Testis (tissue), 3 donors: ENCODE data around the gene SCO2. TPM values are rescaled to one million over a fixed set of nuclear protein-coding genes. Genes with fewer than 3 reads are reported as not detected.

Experiments
- DNase-seq: peaks from one replicate; pipeline ENCODE4 v3.0.0-alpha.2; 2019
- H3K27ac ChIP-seq, 2 donors: fragments of 200-600 bp; sonication (generic); one replicate each; pipeline ENCODE4 v1.5.1; 2019
- H3K27me3 ChIP-seq: fragments of 200-600 bp; sonication (generic); one replicate; pipeline ENCODE4 v1.5.1; 2019
- H3K36me3 ChIP-seq: fragments of 200-600 bp; sonication (generic); one replicate; pipeline ENCODE4 v1.5.1; 2017; ENCODE audit warnings: low read depth; ENCODE audit errors: missing control alignments
- H3K4me1 ChIP-seq: fragments of 200-600 bp; sonication (generic); one replicate; pipeline ENCODE4 v1.5.1; 2019
- H3K4me3 ChIP-seq, 2 donors: fragments of 200-600 bp; sonication (generic); one replicate each; pipeline ENCODE4 v1.5.1; 2017 to 2019
- H3K9me3 ChIP-seq: fragments of 200-600 bp; sonication (generic); one replicate; pipeline ENCODE4 v1.5.1; 2017
- CTCF ChIP-seq, 3 experiments: fragments of 450-650 bp in 2 of 3; fragments of 200-600 bp in 1 of 3; sonication (generic) in 1 of 3; IDR thresholded peaks; one replicate each; pipeline ENCODE4 v1.5.1; 2016 to 2019; ENCODE audit warnings: antibody characterized with exemption in 3 of 3, mild to moderate bottlenecking in 2 of 3, moderate library complexity in 1 of 3
- POLR2A ChIP-seq: fragments of 450-650 bp; IDR thresholded peaks from one replicate; pipeline ENCODE4 v1.6.1; 2017; ENCODE audit warnings: antibody characterized with exemption, mild to moderate bottlenecking, moderate library complexity
- WGBS, 2 donors: methylation state at CpG; one replicate each; pipeline ENCODE4 v1.1.5; 2018; 5-methylcytosine and 5-hydroxymethylcytosine counted together
- intact Hi-C: fragments of 100-400 bp; cut with DNase I; formaldehyde crosslinking; loops from one replicate; pipeline ENCODE4 v1.15.1; 2023; ENCODE audit warnings: low total_unique reads
- polyA plus RNA-seq: library from polyadenylated mRNA; stranded (reverse); fragments of 350-450 nt; fragmentation: Illumina TruSeq; extraction: RNeasy Lipid Tissue Mini Kit (QIAGEN cat#74804); gene quantifications from one replicate; pipeline ENCODE4 v1.2.3, GENCODE V29; 2014; ENCODE audit warnings: low read depth, low replicate concordance; ENCODE audit not compliant: insufficient read depth
- total RNA-seq, 2 donors: library from RNA; depleted of rRNA; stranded (reverse); fragments of >200 nt; gene quantifications; one replicate each; pipeline ENCODE4 v1.2.3, GENCODE V29; 2016

The SCO2 gene
- total and polyA plus RNA-seq, 3 donors from 2014 or later = 1.8 to 4.8 (median 4.1) TPM

- H3K36me3 ChIP-seq = no peaks in the 10 kb centered on the region
- H3K27me3 ChIP-seq = no peaks in the 10 kb centered on the region
- H3K4me1 ChIP-seq = peaks cover 14% of the 10 kb centered on the region
- DNase-seq = no peak
- no peaks in the 10 kb centered on the region for H3K9me3 ChIP-seq
- 0 to 3% methylated on average over 4 to 43 of the region's 56 CpGs for WGBS, 2 donors
- peak overlapping the region; percentile 42 to 56 for H3K4me3 ChIP-seq
- TF ChIP-seq CTCF (IDR thresholded peaks at IDR 0.05) = no peak
- no peak for TF ChIP-seq POLR2A
- intact Hi-C loops = no loop called here
- peak overlapping the region; percentile 49 to 64 for H3K27ac ChIP-seq
These were observed 6.7 kb upstream of the SCO2 start for GRCh38 chr22:50531962-50532674.

- no peaks in the 10 kb centered on the region for H3K9me3 ChIP-seq
- 0 to 2% methylated on average over 2 to 39 of the region's 44 CpGs for WGBS, 2 donors
- TF ChIP-seq POLR2A (no peak), CTCF (IDR thresholded peaks at IDR 0.05) (no peak)
- DNase-seq = no peak
- peak overlapping the region; percentile 42 to 56 for H3K4me3 ChIP-seq
- peaks cover 18% of the 10 kb centered on the region for H3K4me1 ChIP-seq
- no peaks in the 10 kb centered on the region for H3K27me3 ChIP-seq
- H3K27ac ChIP-seq = peak overlapping the region; percentile 49 to 64
- no peaks in the 10 kb centered on the region for H3K36me3 ChIP-seq
- intact Hi-C loops = no loop called here
These were observed 6.2 kb upstream of the SCO2 start for GRCh38 chr22:50531546-50531961.

- Histone ChIP-seq H3K36me3 (no peaks in the 10 kb centered on the region), H3K27me3 (no peaks in the 10 kb centered on the region), H3K9me3 (no peaks in the 10 kb centered on the region), H3K4me1 (peaks cover 21% of the 10 kb centered on the region), H3K27ac (peak overlapping the region; percentile 49 to 64), H3K4me3 (peak overlapping the region; percentile 42 to 56)
- 5 to 8% methylated on average over 2 to 50 of the region's 53 CpGs for WGBS, 2 donors
- intact Hi-C loops = no loop called here
- peak; percentile 71 for DNase-seq
- TF ChIP-seq CTCF (IDR thresholded peaks at IDR 0.05) (no peak), POLR2A (no peak)
These were observed 5.6 kb upstream of the SCO2 start for GRCh38 chr22:50530877-50531545.

- TF ChIP-seq CTCF (IDR thresholded peaks at IDR 0.05) (no peak), POLR2A (no peak)
- peaks cover 21% of the 10 kb centered on the region for H3K4me1 ChIP-seq
- H3K9me3 ChIP-seq = no peaks in the 10 kb centered on the region
- H3K27ac ChIP-seq = peak overlapping the region; percentile 49 to 64
- 2% methylated on average over 21 of the region's 21 CpGs; no CpG with 5 or more reads in 1 of the 2 donors for WGBS, 2 donors
- no peak for DNase-seq
- no peaks in the 10 kb centered on the region for H3K27me3 ChIP-seq
- peak overlapping the region; percentile 42 to 56 for H3K4me3 ChIP-seq
- H3K36me3 ChIP-seq = no peaks in the 10 kb centered on the region
- intact Hi-C loops = no loop called here
These were observed 5.1 kb upstream of the SCO2 start for GRCh38 chr22:50530580-50530876.
